CD14-positive monocyte (primary cell): ENCODE results near the gene NR2F1. TPM values are rescaled to one million over a fixed set of nuclear protein-coding genes. Genes with fewer than 3 reads are reported as not detected.

ENCODE experiments used
- DNase-seq, 3 donors: peaks; one replicate each; pipeline ENCODE4 v3.0.0-alpha.2; 2011 to 2022
- H2AFZ ChIP-seq: 2 replicates; pipeline ENCODE4 v1.6.0; 2012; ENCODE audit warnings: mild to moderate bottlenecking, low read depth, low read length, inconsistent platforms; ENCODE audit not compliant: insufficient read depth, poor library complexity, severe bottlenecking
- H3K27ac ChIP-seq, 2 donors: 1 replicate in 1 of 2; 2 replicates in 1 of 2; pipeline ENCODE4 v1.5.1; 2012 to 2013; ENCODE audit warnings: low read length in 2 of 2, control low read depth in 1 of 2, inconsistent platforms in 1 of 2, low read depth in 1 of 2, mild to moderate bottlenecking in 1 of 2
- H3K27me3 ChIP-seq, 2 donors: one replicate each; pipeline versions ENCODE4 v1.6.0 to v1.6.1; 2011 to 2013; ENCODE audit warnings: low read length in 2 of 2; ENCODE audit not compliant: control insufficient read depth in 2 of 2, insufficient read depth in 2 of 2
- H3K36me3 ChIP-seq, 2 donors: replicated peaks in 1 of 2; 1 replicate in 1 of 2; 2 replicates in 1 of 2; pipeline versions ENCODE4 v1.5.1 to v1.6.1; 2012 to 2013; ENCODE audit warnings: low read length in 2 of 2, control low read depth in 1 of 2, inconsistent platforms in 1 of 2, mild to moderate bottlenecking in 1 of 2; ENCODE audit not compliant: insufficient read depth in 2 of 2, control insufficient read depth in 1 of 2
- H3K4me1 ChIP-seq, 2 donors: 1 replicate in 1 of 2; 2 replicates in 1 of 2; pipeline versions ENCODE4 v1.5.1 to v1.6.1; 2012 to 2013; ENCODE audit warnings: low read length in 2 of 2, control low read depth in 1 of 2, inconsistent platforms in 1 of 2, mild to moderate bottlenecking in 1 of 2, moderate library complexity in 1 of 2; ENCODE audit not compliant: insufficient read depth in 2 of 2, control insufficient read depth in 1 of 2
- H3K4me2 ChIP-seq: replicated peaks from 2 replicates; pipeline ENCODE3; 2012; ENCODE audit warnings: low read length, moderate library complexity, mild to moderate bottlenecking; ENCODE audit not compliant: poor library complexity, severe bottlenecking; ENCODE audit errors: extremely low read depth
- H3K4me3 ChIP-seq, 3 experiments: fragments of 200-600 bp in 1 of 3; sonication (generic) in 1 of 3; replicated peaks in 1 of 3; 1 replicate in 2 of 3; 2 replicates in 1 of 3; pipeline ENCODE4 v1.5.1; 2011 to 2013; ENCODE audit warnings: low read length in 3 of 3, mild to moderate bottlenecking in 3 of 3, control low read depth in 2 of 3, low read depth in 2 of 3, inconsistent platforms in 1 of 3, moderate library complexity in 1 of 3
- H3K79me2 ChIP-seq: 2 replicates; pipeline ENCODE4 v1.6.0; 2012; ENCODE audit warnings: mild to moderate bottlenecking, control low read depth, inconsistent platforms, low read length, moderate library complexity; ENCODE audit not compliant: insufficient read depth
- H3K9ac ChIP-seq: 2 replicates; pipeline ENCODE4 v1.6.0; 2017; ENCODE audit warnings: low read length, mild to moderate bottlenecking; ENCODE audit not compliant: insufficient read depth, poor library complexity, severe bottlenecking
- H3K9me3 ChIP-seq, 2 donors: replicated peaks in 1 of 2; 1 replicate in 1 of 2; 2 replicates in 1 of 2; pipeline versions ENCODE4 v1.5.1 to v1.6.1; 2012 to 2013; ENCODE audit warnings: low read length in 2 of 2, control low read depth in 1 of 2; ENCODE audit not compliant: control insufficient read depth in 1 of 2, insufficient read depth in 1 of 2
- H4K20me1 ChIP-seq: 2 replicates; pipeline ENCODE4 v1.6.0; 2012; ENCODE audit warnings: mild to moderate bottlenecking, low read length, control low read depth, moderate library complexity; ENCODE audit not compliant: insufficient read depth
- H3K27ac Mint-ChIP-seq, 7 donors: one replicate each; pipeline ENCODE4 v1.8.0; 2020; ENCODE audit warnings: mild to moderate bottlenecking in 7 of 7, mixed read lengths in 7 of 7, moderate library complexity in 6 of 7, inconsistent platforms in 2 of 7
- H3K27me3 Mint-ChIP-seq, 3 donors: one replicate each; pipeline ENCODE4 v1.8.0; 2021 to 2022; ENCODE audit warnings: low read depth in 3 of 3, mild to moderate bottlenecking in 3 of 3, mixed read lengths in 3 of 3, moderate library complexity in 3 of 3, inconsistent platforms in 1 of 3
- H3K36me3 Mint-ChIP-seq, 2 donors: one replicate each; pipeline ENCODE4 v1.8.0; 2020; ENCODE audit warnings: mixed read lengths in 2 of 2, inconsistent platforms in 1 of 2, mild to moderate bottlenecking in 1 of 2
- H3K4me1 Mint-ChIP-seq: one replicate; pipeline ENCODE4 v1.8.0; 2020; ENCODE audit warnings: mild to moderate bottlenecking, mixed read lengths
- H3K4me3 Mint-ChIP-seq, 2 donors: one replicate each; pipeline ENCODE4 v1.8.0; 2020; ENCODE audit warnings: mild to moderate bottlenecking in 2 of 2, mixed read lengths in 2 of 2, moderate library complexity in 1 of 2
- H3K9me3 Mint-ChIP-seq, 7 donors: one replicate each; pipeline ENCODE4 v1.8.0; 2020 to 2022; ENCODE audit warnings: mixed read lengths in 7 of 7, mild to moderate bottlenecking in 6 of 7, moderate library complexity in 6 of 7, inconsistent platforms in 2 of 7
- CTCF ChIP-seq: fragments of 200-600 bp; IDR thresholded peaks from one replicate; pipeline ENCODE4 v1.8.0; 2022; ENCODE audit warnings: antibody characterized with exemption, mild to moderate bottlenecking
- WGBS: methylation state at CpG from one replicate; pipeline ENCODE4 v1.1.5; 2013; ENCODE audit warnings: missing lambda C conversion rate; ENCODE audit not compliant: insufficient coverage; 5-methylcytosine and 5-hydroxymethylcytosine counted together
- intact Hi-C, 2 donors: fragments of 100-400 bp; cut with micrococcal nuclease; formaldehyde crosslinking; loops; one replicate each; pipeline versions ENCODE4 v1.15.0 to v1.15.1; 2023
- polyA plus RNA-seq, 3 donors: library from polyadenylated mRNA; depleted of rRNA in 1 of 3; unstranded in 2 of 3; stranded (reverse) in 1 of 3; fragments of 300-500 nt in 2 of 3; fragments of >200 nt in 1 of 3; fragmentation: Illumina TruSeq in 2 of 3; gene quantifications; 1 replicate in 2 of 3; 2 replicates in 1 of 3; pipeline ENCODE4 v1.2.3, GENCODE V29; 2012 to 2021

The NR2F1 gene
- polyA plus RNA-seq, 3 donors = not detected

- H3K27ac Mint-ChIP-seq = no peak overlapping the region
- Histone ChIP-seq H3K4me2 (no peak overlapping the region), H3K27ac (no peak overlapping the region), H3K9me3 (peaks cover 4 to 28% of the 10 kb centered on the region in 2 donors), H4K20me1 (no peaks in the 10 kb centered on the region), H2AFZ (no peak overlapping the region), H3K4me1 (no peaks in the 10 kb centered on the region), H3K79me2 (no peaks in the 10 kb centered on the region), H3K4me3 (no peak overlapping the region), H3K9ac (no peak overlapping the region), H3K36me3 (no peaks in the 10 kb centered on the region), H3K27me3 (peaks cover 98 to 99% of the 10 kb centered on the region in 2 donors)
- intact Hi-C loops = no loop called here
- WGBS = 6% methylated on average over 5 of the region's 9 CpGs
- H3K27me3 Mint-ChIP-seq = peaks cover 86 to 98% (median 96%) of the 10 kb centered on the region in 3 donors
- peaks cover 0 to 6% of the 10 kb centered on the region in 2 donors for H3K36me3 Mint-ChIP-seq
- DNase-seq = no peak
- H3K4me3 Mint-ChIP-seq = peak overlapping the region in 1 of 2 donors; percentile 76
- H3K9me3 Mint-ChIP-seq = peaks cover 0 to 14% (median 5%) of the 10 kb centered on the region in 7 donors
- H3K4me1 Mint-ChIP-seq = peaks cover 8% of the 10 kb centered on the region
- no peak for TF ChIP-seq CTCF
Observed at GRCh38 chr5:93611273-93611975, 28.4 kb downstream of the NR2F1 start.

GRCh38 chr5:93611976-93612854 lies 29.2 kb downstream of the NR2F1 start:
- Mint-ChIP-seq H3K9me3 (peaks cover 0 to 14% (median 5%) of the 10 kb centered on the region in 7 donors), H3K36me3 (peaks cover 0 to 6% of the 10 kb centered on the region in 2 donors), H3K27me3 (peaks cover 90 to 94% (median 93%) of the 10 kb centered on the region in 3 donors), H3K4me1 (peaks cover 8% of the 10 kb centered on the region), H3K27ac (peak overlapping the region in 1 of 7 donors; percentile 66), H3K4me3 (peak overlapping the region in 1 of 2 donors; percentile 81)
- Histone ChIP-seq H4K20me1 (no peaks in the 10 kb centered on the region), H3K9ac (no peak overlapping the region), H3K36me3 (no peaks in the 10 kb centered on the region), H3K27me3 (peaks cover 93 to 98% of the 10 kb centered on the region in 2 donors), H2AFZ (no peak overlapping the region), H3K4me3 (no peak overlapping the region), H3K27ac (no peak overlapping the region), H3K4me1 (no peaks in the 10 kb centered on the region), H3K79me2 (no peaks in the 10 kb centered on the region), H3K9me3 (peaks cover 4 to 28% of the 10 kb centered on the region in 2 donors), H3K4me2 (no peak overlapping the region)
- TF ChIP-seq CTCF = no peak
- WGBS = 5% methylated on average over 19 of the region's 43 CpGs
- DNase-seq = no peak
- intact Hi-C loops = no loop called here
